Raji (cell line): ENCODE data around the gene B4GALT1.

ENCODE experiments used
- POLR2A ChIP-seq: IDR thresholded peaks from 2 replicates; pipeline ENCODE4 v1.6.1; 2011; ENCODE audit warnings: low read depth, low read length, control low read depth; ENCODE audit not compliant: insufficient read depth

B4GALT1 gene

GRCh38 chr9:33167084-33167971 lies at the start of gene B4GALT1:
Gene B4GALT1, minus strand, starts transcription at chr9:33167336. Its CDS starts 167 bp downstream, at chr9:33167169.
- peak; percentile 73 for TF ChIP-seq POLR2A

- TF ChIP-seq POLR2A, result no peak
Measured at GRCh38 chr9:33211695-33212393, 44.7 kb upstream of the B4GALT1 start.

- TF ChIP-seq POLR2A, result no peak
Measured at GRCh38 chr9:33210006-33210715, 43.0 kb upstream of the B4GALT1 start.

- TF ChIP-seq POLR2A, result no peak
Measured at GRCh38 chr9:33209394-33209793, 42.3 kb upstream of the B4GALT1 start.

- TF ChIP-seq POLR2A, result no peak
Measured at GRCh38 chr9:33202552-33203201, 35.5 kb upstream of the B4GALT1 start.

GRCh38 chr9:33202018-33202417 lies 34.9 kb upstream of the B4GALT1 start:
- TF ChIP-seq POLR2A, result no peak

- no peak for TF ChIP-seq POLR2A
Measured at GRCh38 chr9:33198165-33198564, 31.0 kb upstream of the B4GALT1 start.

GRCh38 chr9:33197279-33198152 lies 30.4 kb upstream of the B4GALT1 start:
- TF ChIP-seq POLR2A, result no peak

GRCh38 chr9:33196736-33197135 lies 29.6 kb upstream of the B4GALT1 start:
- no peak for TF ChIP-seq POLR2A

GRCh38 chr9:33193818-33194217 lies 26.7 kb upstream of the B4GALT1 start:
- TF ChIP-seq POLR2A, result no peak

GRCh38 chr9:33192493-33193255 lies 25.5 kb upstream of the B4GALT1 start:
- TF ChIP-seq POLR2A, result no peak

- no peak for TF ChIP-seq POLR2A
Measured at GRCh38 chr9:33190021-33190705, 23.0 kb upstream of the B4GALT1 start.

GRCh38 chr9:33189331-33189791 lies 22.2 kb upstream of the B4GALT1 start:
- TF ChIP-seq POLR2A, result no peak
